HCT116 (cell line): Measurements from ENCODE around the gene KBTBD13. TPM values are rescaled to one million over a fixed set of nuclear protein-coding genes. Genes with fewer than 3 reads are reported as not detected.

Source experiments
- ATAC-seq: fragments of 200-7000 bp; cut with Tn5 transposase; 2 replicates; pipeline ENCODE4 v1.9.1; 2020; ENCODE audit warnings: mild to moderate bottlenecking, moderate library complexity
- BruUV-seq: library from RNA; stranded (reverse); fragments of 400-500 nt; replicated peaks from 2 replicates; lab custom pipeline; 2021; lab: Mats Ljungman, UMichigan
- CTCF ChIA-PET: fragments of 300-600 bp; sonication (Branson Sonifier 250); formaldehyde crosslinking; loops from one replicate; lab custom pipeline; 2021; ENCODE audit warnings: antibody characterized with exemption; lab: Charles Lee
- POLR2A ChIA-PET: fragments of 300-600, 350-600 bp; sonication (Branson Sonifier 250); formaldehyde crosslinking; loops from one replicate; lab custom pipeline; 2021; ENCODE audit warnings: antibody characterized with exemption; lab: Charles Lee
- RAD21 ChIA-PET, 2 experiments: fragments of 300-600 bp; sonication (Branson Sonifier 250); formaldehyde crosslinking; loops; one replicate each; lab custom pipeline; 2023; ENCODE audit warnings: low total read pairs in 2 of 2; ENCODE audit not compliant: uncharacterized antibody in 2 of 2, unreplicated experiment in 2 of 2, low non-redundant PET in 1 of 2; lab: Charles Lee
- DNase-seq: peaks from one replicate; pipeline ENCODE4 v3.0.0-alpha.2; 2010; ENCODE audit warnings: low read depth, low spot score
- H2AFZ ChIP-seq: fragments of 200-600 bp; shearing (Covaris generic), sonication (generic); 2 replicates; pipeline ENCODE4 v1.6.1; 2017; ENCODE audit warnings: low read depth, mixed run types, mixed read lengths, antibody characterized with exemption, low read length; ENCODE audit not compliant: poor library complexity, severe bottlenecking
- H3K27ac ChIP-seq: 2 replicates; pipeline ENCODE4 v1.5.1; 2012; ENCODE audit warnings: low read depth, low read length
- H3K27me3 ChIP-seq: fragments of 200-600 bp; sonication (generic); 2 replicates; pipeline ENCODE4 v1.6.1; 2016; ENCODE audit warnings: mixed run types, low read length, mixed read lengths; ENCODE audit not compliant: insufficient read depth
- H3K36me3 ChIP-seq, 2 experiments: fragments of 200-500 bp in 1 of 2; fragments of 200-600 bp in 1 of 2; sonication (Bioruptor generic) in 1 of 2; sonication (generic) in 1 of 2; 2 replicates each; pipeline versions ENCODE4 v1.5.1 to v1.6.1; 2014 to 2016; ENCODE audit warnings: low read length in 2 of 2, inconsistent platforms in 1 of 2, mixed read lengths in 1 of 2, mixed run types in 1 of 2; ENCODE audit not compliant: insufficient read depth in 2 of 2, control insufficient read depth in 1 of 2
- H3K4me1 ChIP-seq, 2 experiments: fragments of 200-600 bp in 1 of 2; sonication (generic) in 1 of 2; 2 replicates each; pipeline versions ENCODE4 v1.5.1 to v1.6.1; 2012 to 2017; ENCODE audit warnings: low read length in 2 of 2, inconsistent platforms in 1 of 2, mild to moderate bottlenecking in 1 of 2, mixed read lengths in 1 of 2, mixed run types in 1 of 2, moderate library complexity in 1 of 2; ENCODE audit not compliant: insufficient read depth in 2 of 2, control insufficient read depth in 1 of 2
- H3K4me2 ChIP-seq: fragments of 200-600 bp; sonication (generic); 2 replicates; pipeline ENCODE4 v1.6.1; 2017; ENCODE audit warnings: mixed run types, low read length, mixed read lengths
- H3K4me3 ChIP-seq, 2 experiments: fragments of 200-600 bp in 1 of 2; sonication (generic) in 1 of 2; replicated peaks in 1 of 2; 2 replicates each; pipeline ENCODE4 v1.5.1; 2011 to 2016; ENCODE audit warnings: low read length in 2 of 2, control low read depth in 1 of 2, low read depth in 1 of 2, mild to moderate bottlenecking in 1 of 2, mixed read lengths in 1 of 2, mixed run types in 1 of 2
- H3K79me2 ChIP-seq: fragments of 200-600 bp; sonication (generic); 2 replicates; pipeline ENCODE4 v1.6.1; 2017; ENCODE audit warnings: mild to moderate bottlenecking, mixed run types, low read length, moderate library complexity, mixed read lengths; ENCODE audit not compliant: insufficient read depth
- H3K9ac ChIP-seq: fragments of 200-600 bp; sonication (generic); 2 replicates; pipeline ENCODE4 v1.6.1; 2016; ENCODE audit warnings: low read length, mixed read lengths
- H3K9me2 ChIP-seq: fragments of 200-600 bp; sonication (generic), shearing (Covaris generic); 2 replicates; pipeline ENCODE4 v1.6.1; 2017; ENCODE audit warnings: mixed run types, mild to moderate bottlenecking, moderate library complexity; ENCODE audit not compliant: insufficient read depth
- H3K9me3 ChIP-seq, 2 experiments: fragments of 200-500 bp in 1 of 2; fragments of 200-600 bp in 1 of 2; sonication (Bioruptor generic) in 1 of 2; sonication (generic) in 1 of 2; 2 replicates each; pipeline ENCODE4 v1.6.1; 2014 to 2017; ENCODE audit warnings: low read length in 2 of 2, mixed read lengths in 2 of 2, inconsistent platforms in 1 of 2, low read depth in 1 of 2, mild to moderate bottlenecking in 1 of 2, mixed run types in 1 of 2, moderate library complexity in 1 of 2; ENCODE audit not compliant: control insufficient read depth in 1 of 2, insufficient read depth in 1 of 2
- H4K20me1 ChIP-seq: fragments of 200-600 bp; sonication (generic), shearing (Covaris generic); 2 replicates; pipeline ENCODE4 v1.6.1; 2017; ENCODE audit warnings: mixed run types, mild to moderate bottlenecking, moderate library complexity; ENCODE audit not compliant: insufficient read depth
- ATF3 ChIP-seq: IDR thresholded peaks from 2 replicates; pipeline ENCODE4 v1.6.1; 2012
- CBX3 ChIP-seq: IDR thresholded peaks from 2 replicates; pipeline ENCODE4 v1.6.1; 2012; ENCODE audit warnings: low read depth
- CTCF ChIP-seq, 3 experiments: fragments of 200-600 bp in 1 of 3; sonication (generic) in 1 of 3; IDR thresholded peaks in 2 of 3; conservative IDR thresholded peaks in 1 of 3; 2 replicates each; pipeline ENCODE4 v1.5.1; 2012 to 2017; ENCODE audit warnings: low read depth in 2 of 3, low read length in 2 of 3, antibody characterized with exemption in 1 of 3, borderline replicate concordance in 1 of 3, control low read depth in 1 of 3, mild to moderate bottlenecking in 1 of 3, mixed read lengths in 1 of 3, mixed run types in 1 of 3, moderate library complexity in 1 of 3; ENCODE audit not compliant: insufficient read depth in 1 of 3
- EGR1 ChIP-seq: IDR thresholded peaks from 2 replicates; pipeline ENCODE4 v1.6.1; 2012; ENCODE audit warnings: low read depth
- EZH2 ChIP-seq: fragments of 200-600 bp; sonication (generic); IDR thresholded peaks from 2 replicates; pipeline ENCODE4 v1.6.1; 2017; ENCODE audit warnings: antibody characterized with exemption, mixed run types
- FOSL1 ChIP-seq: IDR thresholded peaks from 2 replicates; pipeline ENCODE4 v1.6.1; 2012; ENCODE audit warnings: low read depth
- JUND ChIP-seq: IDR thresholded peaks from 2 replicates; pipeline ENCODE4 v1.6.1; 2012
- MAX ChIP-seq: IDR thresholded peaks from 2 replicates; pipeline ENCODE4 v1.6.1; 2012
- POLR2AphosphoS5 ChIP-seq: IDR thresholded peaks from 2 replicates; pipeline ENCODE4 v1.6.1; 2011; ENCODE audit warnings: mild to moderate bottlenecking, low read depth, low read length, moderate library complexity
- RAD21 ChIP-seq: IDR thresholded peaks from 2 replicates; pipeline ENCODE4 v1.6.1; 2012; ENCODE audit warnings: low read depth, mild to moderate bottlenecking
- REST ChIP-seq: IDR thresholded peaks from 2 replicates; pipeline ENCODE4 v1.6.1; 2012; ENCODE audit warnings: low read depth
- SIN3A ChIP-seq: IDR thresholded peaks from 2 replicates; pipeline ENCODE4 v1.6.1; 2012; ENCODE audit warnings: low read depth
- SP1 ChIP-seq: IDR thresholded peaks from 2 replicates; pipeline ENCODE4 v1.6.1; 2012; ENCODE audit warnings: low read depth
- SRF ChIP-seq: IDR thresholded peaks from 2 replicates; pipeline ENCODE4 v1.6.1; 2012; ENCODE audit warnings: low read depth
- YY1 ChIP-seq: IDR thresholded peaks from 2 replicates; pipeline ENCODE4 v1.6.1; 2011; ENCODE audit warnings: low read length, low read depth, moderate library complexity, mild to moderate bottlenecking; ENCODE audit not compliant: insufficient replicate concordance; ENCODE audit errors: extremely low read depth
- ZBTB33 ChIP-seq: IDR thresholded peaks from 2 replicates; pipeline ENCODE4 v1.6.1; 2011; ENCODE audit warnings: mild to moderate bottlenecking, low read length, moderate library complexity; ENCODE audit not compliant: insufficient replicate concordance; ENCODE audit errors: extremely low read depth
- ZFX ChIP-seq: fragments of 450-650 bp; IDR thresholded peaks from 2 replicates; pipeline ENCODE4 v1.6.1; 2017
- intact Hi-C: fragments of 100-400 bp; cut with micrococcal nuclease; formaldehyde crosslinking; loops from 2 replicates; pipeline ENCODE4 v1.10.0; 2022
- total RNA-seq: library from RNA; stranded (reverse); gene quantifications from one replicate; pipeline ENCODE4 v1.2.1, GENCODE V29; 2021; ENCODE audit not compliant: unreplicated experiment

Gene KBTBD13
- total RNA-seq, 1 experiment from 2014 or later = not detected

- no peaks in the 10 kb centered on the region for H4K20me1 ChIP-seq
- no peak overlapping the region for H3K27ac ChIP-seq
- no TSS peak for BruUV-seq
- intact Hi-C loops = loop anchor here (5.0 kb wide), 2 partner anchors 127 to 337 kb away; no protein-coding TSS in a partner anchor
- no peak overlapping the region for H3K4me2 ChIP-seq
- H3K4me3 ChIP-seq = no peak overlapping the region
- H3K27me3 ChIP-seq = no peaks in the 10 kb centered on the region
- DNase-seq = no peak
- no peaks in the 10 kb centered on the region for H3K36me3 ChIP-seq
- ChIA-PET POLR2A (no interaction called here), CTCF (no interaction called here), RAD21 (no interaction called here)
- no peaks in the 10 kb centered on the region for H3K9me3 ChIP-seq
- peaks cover 10 to 20% of the 10 kb centered on the region in 2 experiments; a peak in 3 of 4 replicates for H3K4me1 ChIP-seq
- no peaks in the 10 kb centered on the region for H3K79me2 ChIP-seq
- TF ChIP-seq CBX3 (no peak), RAD21 (no peak), EZH2 (no peak), SRF (no peak), MAX (no peak), FOSL1 (no peak), YY1 (no peak), JUND (no peak), SP1 (no peak), ATF3 (no peak), EGR1 (no peak), POLR2AphosphoS5 (no peak), CTCF (IDR thresholded peaks at IDR 0.05 in 2 of 3, conservative IDR thresholded peaks at IDR 0.05 in 1 of 3; ENCODE audit: borderline replicate concordance in 1 of 3, insufficient read depth in 1 of 3, low read depth in 2 of 3, low read length in 2 of 3) (no peak), ZBTB33 (no peak), ZFX (no peak), SIN3A (no peak), REST (no peak)
- H2AFZ ChIP-seq = no peak overlapping the region
- no peak for ATAC-seq
- H3K9ac ChIP-seq = no peak overlapping the region
- no peaks in the 10 kb centered on the region for H3K9me2 ChIP-seq
Observed at GRCh38 chr15:65050270-65050669, 26.3 kb upstream of the KBTBD13 start.
